ENCODE results near the gene USP15. TPM values are rescaled to one million over a fixed set of nuclear protein-coding genes. Genes with fewer than 3 reads are reported as not detected.

USP15 gene
- polyA plus RNA-seq, 4 donors = 33.9 to 60.8 (median 54.1) TPM

DNA sequence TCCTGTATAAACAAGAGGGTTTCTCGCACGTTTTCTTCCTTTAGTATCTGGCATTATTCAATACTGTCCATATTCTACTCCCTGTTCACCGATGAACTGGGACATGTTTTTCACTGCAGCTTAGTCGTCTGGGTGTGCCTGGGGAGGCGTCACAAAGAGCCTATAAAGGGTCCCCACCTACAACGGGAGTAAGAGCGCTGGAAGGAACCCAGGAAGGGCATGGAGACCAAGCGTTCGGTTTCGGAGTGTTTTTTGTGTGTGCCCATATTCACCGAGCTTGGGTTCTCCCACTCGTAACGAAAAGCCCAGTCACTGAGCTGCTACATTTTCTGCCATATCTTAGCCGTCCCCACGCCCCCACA, 592 bp upstream of the USP15 start:
- FAIRE-seq (no peak), DNase-seq (no peak)
- Histone ChIP-seq H3K9me3 (ENCODE audit: control insufficient read depth in 2 of 2, insufficient read depth in 1 of 2, low read depth in 1 of 2, low read length in 1 of 2) (no peaks in the 10 kb centered on the region), H3K4me3 (ENCODE audit: low read depth in 1 of 3, low read length in 3 of 3) (peak overlapping the region; percentile 64 to 97 (median 90)), H3K4me1 (ENCODE audit: control insufficient read depth in 3 of 3, insufficient read depth in 2 of 3, low read depth in 1 of 3, low read length in 2 of 3) (peaks cover 3 to 5% (median 5%) of the 10 kb centered on the region in 3 donors), H3K27ac (ENCODE audit: low read depth in 1 of 3, low read length in 2 of 3) (peak overlapping the region; percentile 75 to 98 (median 96)), H3K36me3 (ENCODE audit: control insufficient read depth in 3 of 3, insufficient read depth in 2 of 3, low read depth in 1 of 3, low read length in 3 of 3) (peaks cover 0 to 5% (median 1%) of the 10 kb centered on the region in 3 donors), H3K27me3 (ENCODE audit: control insufficient read depth in 3 of 3, insufficient read depth in 3 of 3, low read length in 3 of 3) (no peaks in the 10 kb centered on the region)
- WGBS, 3 donors = 0% methylated on average over 15 of the region's 15 CpGs

- no peak for FAIRE-seq
- WGBS, 3 donors = 0 to 2% (median 1%) methylated on average over 26 of the region's 26 CpGs
Measured at GRCh38 chr12:62260733-62261683, 804 bp downstream of the USP15 start.

DNA sequence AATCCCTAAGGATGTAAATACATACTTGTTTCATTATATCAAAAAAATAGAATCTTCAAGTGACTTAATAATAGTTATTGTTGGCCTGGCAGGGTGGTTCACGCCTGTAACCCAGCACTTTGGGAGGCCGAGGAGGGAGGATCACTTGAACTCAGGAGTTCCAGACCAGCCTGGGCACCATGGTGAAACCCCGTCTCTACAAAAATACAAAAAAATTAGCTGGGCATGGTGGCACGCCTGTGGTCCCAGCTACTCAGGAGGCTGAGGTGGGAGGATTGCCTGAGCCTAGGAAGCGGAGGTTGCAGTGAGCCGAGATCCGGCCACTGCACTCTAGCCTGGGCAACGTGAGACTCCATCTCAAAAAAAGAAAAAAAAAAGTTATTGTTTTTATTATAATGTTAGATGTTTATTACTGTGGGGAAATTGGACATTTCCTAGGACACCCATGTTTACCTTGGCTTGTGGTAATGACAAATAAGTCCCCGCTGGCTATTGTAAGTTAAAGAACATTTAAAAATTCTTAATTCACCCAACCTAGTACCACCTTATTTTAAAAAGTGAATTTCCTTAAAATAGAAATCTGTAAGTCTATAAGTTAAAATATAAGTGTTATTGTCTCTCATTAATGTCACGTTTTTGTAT, 1.8 kb downstream of the USP15 start:
- H3K4me3 ChIP-seq (ENCODE audit: low read depth in 1 of 3, low read length in 3 of 3) = peak overlapping the region in 1 of 3 donors; percentile 17
- H3K36me3 ChIP-seq (ENCODE audit: control insufficient read depth in 3 of 3, insufficient read depth in 2 of 3, low read depth in 1 of 3, low read length in 3 of 3) = peaks cover 0 to 5% (median 1%) of the 10 kb centered on the region in 3 donors
- no peak overlapping the region for H3K27ac ChIP-seq (ENCODE audit: low read depth in 1 of 3, low read length in 2 of 3)
- DNase-seq = no peak
- H3K4me1 ChIP-seq (ENCODE audit: control insufficient read depth in 3 of 3, insufficient read depth in 2 of 3, low read depth in 1 of 3, low read length in 2 of 3) = peaks cover 3 to 5% (median 5%) of the 10 kb centered on the region in 3 donors
- no peak for FAIRE-seq
- WGBS, 3 donors = 78 to 83% (median 78%) methylated on average over 10 of the region's 10 CpGs
- no peaks in the 10 kb centered on the region for H3K27me3 ChIP-seq (ENCODE audit: control insufficient read depth in 3 of 3, insufficient read depth in 3 of 3, low read length in 3 of 3)
- no peaks in the 10 kb centered on the region for H3K9me3 ChIP-seq (ENCODE audit: control insufficient read depth in 2 of 2, insufficient read depth in 1 of 2, low read depth in 1 of 2, low read length in 1 of 2)

More at GRCh38 chr12:62260733-62261683, 804 bp downstream of the USP15 start:
- no peaks in the 10 kb centered on the region for H3K9me3 ChIP-seq (ENCODE audit: control insufficient read depth in 2 of 2, insufficient read depth in 1 of 2, low read depth in 1 of 2, low read length in 1 of 2)
- H3K4me3 ChIP-seq (ENCODE audit: low read depth in 1 of 3, low read length in 3 of 3) = peak overlapping the region; percentile 64 to 97 (median 90)
- H3K4me1 ChIP-seq (ENCODE audit: control insufficient read depth in 3 of 3, insufficient read depth in 2 of 3, low read depth in 1 of 3, low read length in 2 of 3) = peaks cover 3 to 5% (median 5%) of the 10 kb centered on the region in 3 donors
- H3K27ac ChIP-seq (ENCODE audit: low read depth in 1 of 3, low read length in 2 of 3) = peak overlapping the region; percentile 75 to 98 (median 96)
- peaks cover 0 to 5% (median 1%) of the 10 kb centered on the region in 3 donors for H3K36me3 ChIP-seq (ENCODE audit: control insufficient read depth in 3 of 3, insufficient read depth in 2 of 3, low read depth in 1 of 3, low read length in 3 of 3)
- H3K27me3 ChIP-seq (ENCODE audit: control insufficient read depth in 3 of 3, insufficient read depth in 3 of 3, low read length in 3 of 3) = no peaks in the 10 kb centered on the region
- peak; percentile 66 for DNase-seq

DNA sequence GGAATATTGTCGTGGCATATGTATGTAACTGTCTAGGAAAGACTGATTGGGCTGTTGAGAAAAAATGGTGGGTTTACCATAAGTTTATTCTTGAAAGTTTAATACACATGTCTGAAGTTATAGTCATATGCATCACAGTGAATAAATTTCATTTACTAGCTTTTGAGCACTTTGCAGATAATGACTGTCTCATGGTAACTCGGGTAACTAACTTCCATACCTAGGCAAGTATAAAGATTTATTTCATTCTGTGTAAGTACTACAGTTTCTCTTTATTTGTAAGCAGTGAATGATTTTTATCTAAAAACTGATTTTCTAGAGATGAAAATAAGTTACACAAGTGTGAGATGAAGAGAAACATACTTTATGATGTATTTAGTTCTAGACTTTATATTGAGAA, 3.0 kb downstream of the USP15 start:
- peaks cover 0 to 5% (median 1%) of the 10 kb centered on the region in 3 donors for H3K36me3 ChIP-seq (ENCODE audit: control insufficient read depth in 3 of 3, insufficient read depth in 2 of 3, low read depth in 1 of 3, low read length in 3 of 3)
- no peaks in the 10 kb centered on the region for H3K9me3 ChIP-seq (ENCODE audit: control insufficient read depth in 2 of 2, insufficient read depth in 1 of 2, low read depth in 1 of 2, low read length in 1 of 2)
- H3K27me3 ChIP-seq (ENCODE audit: control insufficient read depth in 3 of 3, insufficient read depth in 3 of 3, low read length in 3 of 3) = no peaks in the 10 kb centered on the region
- DNase-seq (no peak), FAIRE-seq (no peak)
- H3K4me3 ChIP-seq (ENCODE audit: low read depth in 1 of 3, low read length in 3 of 3) = no peak overlapping the region
- H3K4me1 ChIP-seq (ENCODE audit: control insufficient read depth in 3 of 3, insufficient read depth in 2 of 3, low read depth in 1 of 3, low read length in 2 of 3) = peaks cover 5 to 9% (median 6%) of the 10 kb centered on the region in 3 donors
- no peak overlapping the region for H3K27ac ChIP-seq (ENCODE audit: low read depth in 1 of 3, low read length in 2 of 3)
- 58 to 65% (median 62%) methylated on average over 2 of the region's 2 CpGs for WGBS, 3 donors

- Histone ChIP-seq H3K36me3 (ENCODE audit: control insufficient read depth in 3 of 3, insufficient read depth in 2 of 3, low read depth in 1 of 3, low read length in 3 of 3) (peaks cover 0 to 5% (median 1%) of the 10 kb centered on the region in 3 donors), H3K9me3 (ENCODE audit: control insufficient read depth in 2 of 2, insufficient read depth in 1 of 2, low read depth in 1 of 2, low read length in 1 of 2) (no peaks in the 10 kb centered on the region), H3K27ac (ENCODE audit: low read depth in 1 of 3, low read length in 2 of 3) (no peak overlapping the region), H3K27me3 (ENCODE audit: control insufficient read depth in 3 of 3, insufficient read depth in 3 of 3, low read length in 3 of 3) (no peaks in the 10 kb centered on the region), H3K4me1 (ENCODE audit: control insufficient read depth in 3 of 3, insufficient read depth in 2 of 3, low read depth in 1 of 3, low read length in 2 of 3) (peaks cover 5 to 9% (median 6%) of the 10 kb centered on the region in 3 donors), H3K4me3 (ENCODE audit: low read depth in 1 of 3, low read length in 3 of 3) (no peak overlapping the region)
- FAIRE-seq (no peak), DNase-seq (no peak)
- 68 to 87% (median 79%) methylated on average over 11 of the region's 11 CpGs for WGBS, 3 donors
Measured at GRCh38 chr12:62263966-62264365, 3.8 kb downstream of the USP15 start.

- DNase-seq = no peak
- Histone ChIP-seq H3K36me3 (ENCODE audit: control insufficient read depth in 3 of 3, insufficient read depth in 2 of 3, low read depth in 1 of 3, low read length in 3 of 3) (peaks cover 0 to 5% (median 1%) of the 10 kb centered on the region in 3 donors), H3K9me3 (ENCODE audit: control insufficient read depth in 2 of 2, insufficient read depth in 1 of 2, low read depth in 1 of 2, low read length in 1 of 2) (no peaks in the 10 kb centered on the region), H3K4me3 (ENCODE audit: low read depth in 1 of 3, low read length in 3 of 3) (no peak overlapping the region), H3K4me1 (ENCODE audit: control insufficient read depth in 3 of 3, insufficient read depth in 2 of 3, low read depth in 1 of 3, low read length in 2 of 3) (peaks cover 5 to 9% (median 9%) of the 10 kb centered on the region in 3 donors), H3K27ac (ENCODE audit: low read depth in 1 of 3, low read length in 2 of 3) (no peak overlapping the region), H3K27me3 (ENCODE audit: control insufficient read depth in 3 of 3, insufficient read depth in 3 of 3, low read length in 3 of 3) (no peaks in the 10 kb centered on the region)
- 64 to 80% (median 64%) methylated on average over 3 of the region's 3 CpGs for WGBS, 3 donors
- no peak for FAIRE-seq
Measured at GRCh38 chr12:62264706-62265105, 4.5 kb downstream of the USP15 start.

- Histone ChIP-seq H3K36me3 (ENCODE audit: control insufficient read depth in 3 of 3, insufficient read depth in 2 of 3, low read depth in 1 of 3, low read length in 3 of 3) (peaks cover 0 to 5% (median 1%) of the 10 kb centered on the region in 3 donors), H3K4me3 (ENCODE audit: low read depth in 1 of 3, low read length in 3 of 3) (no peak overlapping the region), H3K27ac (ENCODE audit: low read depth in 1 of 3, low read length in 2 of 3) (no peak overlapping the region), H3K27me3 (ENCODE audit: control insufficient read depth in 3 of 3, insufficient read depth in 3 of 3, low read length in 3 of 3) (no peaks in the 10 kb centered on the region), H3K9me3 (ENCODE audit: control insufficient read depth in 2 of 2, insufficient read depth in 1 of 2, low read depth in 1 of 2, low read length in 1 of 2) (no peaks in the 10 kb centered on the region), H3K4me1 (ENCODE audit: control insufficient read depth in 3 of 3, insufficient read depth in 2 of 3, low read depth in 1 of 3, low read length in 2 of 3) (peaks cover 5 to 9% (median 9%) of the 10 kb centered on the region in 3 donors)
- FAIRE-seq = no peak
- DNase-seq = no peak
- 89 to 95% (median 92%) methylated on average over 4 of the region's 4 CpGs for WGBS, 3 donors
Measured at GRCh38 chr12:62265511-62265910, 5.3 kb downstream of the USP15 start.

DNA sequence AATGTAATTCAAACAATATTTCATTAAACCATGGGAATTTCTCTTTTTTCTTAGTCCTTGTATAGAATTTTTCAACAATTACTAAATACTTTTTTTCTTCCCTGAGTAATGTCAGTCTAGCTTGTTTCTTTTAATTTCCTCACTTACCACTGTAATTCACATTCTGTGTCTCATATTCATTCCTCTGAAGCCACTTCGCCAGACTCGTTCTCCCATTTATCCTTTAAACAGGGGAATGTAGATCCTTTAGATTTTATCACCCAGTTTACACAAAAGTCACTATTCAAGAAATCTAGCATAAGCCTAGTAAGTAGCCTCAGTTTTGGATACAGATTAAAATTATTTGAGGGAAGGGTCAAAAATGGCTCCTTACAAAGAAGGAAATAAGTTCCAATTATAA, 6.8 kb downstream of the USP15 start:
- Histone ChIP-seq H3K4me1 (ENCODE audit: control insufficient read depth in 3 of 3, insufficient read depth in 2 of 3, low read depth in 1 of 3, low read length in 2 of 3) (peaks cover 3 to 9% (median 7%) of the 10 kb centered on the region in 3 donors), H3K36me3 (ENCODE audit: control insufficient read depth in 3 of 3, insufficient read depth in 2 of 3, low read depth in 1 of 3, low read length in 3 of 3) (peaks cover 0 to 2% (median 1%) of the 10 kb centered on the region in 3 donors), H3K27ac (ENCODE audit: low read depth in 1 of 3, low read length in 2 of 3) (no peak overlapping the region), H3K27me3 (ENCODE audit: control insufficient read depth in 3 of 3, insufficient read depth in 3 of 3, low read length in 3 of 3) (no peaks in the 10 kb centered on the region), H3K9me3 (ENCODE audit: control insufficient read depth in 2 of 2, insufficient read depth in 1 of 2, low read depth in 1 of 2, low read length in 1 of 2) (no peaks in the 10 kb centered on the region), H3K4me3 (ENCODE audit: low read depth in 1 of 3, low read length in 3 of 3) (no peak overlapping the region)
- no peak for DNase-seq
- no peak for FAIRE-seq
- WGBS, 3 donors = 90 to 91% (median 91%) methylated on average over 2 of the region's 2 CpGs

Measured in small intestine (tissue), 7 donors.